Natural killer cell (primary cell): ENCODE measurements around the gene DDX24. TPM values are rescaled to one million over a fixed set of nuclear protein-coding genes. Genes with fewer than 3 reads are reported as not detected.

Experiments
- ATAC-seq, 3 donors: fragments of 150-1000 bp in 2 of 3; fragments of 200-7000 bp in 1 of 3; cut with Tn5 transposase; 1 replicate in 1 of 3; 2 replicates in 2 of 3; pipeline ENCODE4 v1.10.0; 2021; ENCODE audit warnings: mild to moderate bottlenecking in 2 of 3, moderate library complexity in 2 of 3
- DNase-seq, 2 donors: peaks; one replicate each; pipeline versions ENCODE4 v3.0.0 to v3.0.0-alpha.2; 2013 to 2021; ENCODE audit warnings: mixed read lengths in 1 of 2
- H3K27ac ChIP-seq: one replicate; pipeline ENCODE4 v1.5.1; 2013; ENCODE audit warnings: mild to moderate bottlenecking, low read length
- H3K27me3 ChIP-seq: one replicate; pipeline ENCODE4 v1.6.1; 2013; ENCODE audit warnings: low read length; ENCODE audit not compliant: control insufficient read depth, insufficient read depth
- H3K36me3 ChIP-seq: one replicate; pipeline ENCODE4 v1.6.1; 2013; ENCODE audit warnings: low read length; ENCODE audit not compliant: control insufficient read depth, insufficient read depth
- H3K4me1 ChIP-seq: one replicate; pipeline ENCODE4 v1.6.1; 2013; ENCODE audit warnings: low read length; ENCODE audit not compliant: control insufficient read depth, insufficient read depth
- H3K4me3 ChIP-seq: one replicate; pipeline ENCODE4 v1.5.1; 2013; ENCODE audit warnings: low read length
- H3K9me3 ChIP-seq: one replicate; pipeline ENCODE4 v1.6.1; 2013; ENCODE audit warnings: low read length; ENCODE audit not compliant: control insufficient read depth, insufficient read depth
- H3K27ac Mint-ChIP-seq, 2 donors: one replicate each; pipeline ENCODE4 v1.8.0; 2022; ENCODE audit warnings: mild to moderate bottlenecking in 2 of 2, mixed read lengths in 2 of 2, moderate library complexity in 1 of 2
- H3K27me3 Mint-ChIP-seq, 2 donors: one replicate each; pipeline ENCODE4 v1.8.0; 2022; ENCODE audit warnings: low read depth in 2 of 2, mixed read lengths in 2 of 2
- H3K36me3 Mint-ChIP-seq: one replicate; pipeline ENCODE4 v1.8.0; 2022; ENCODE audit warnings: mixed read lengths
- H3K4me1 Mint-ChIP-seq, 2 donors: one replicate each; pipeline ENCODE4 v1.8.0; 2022; ENCODE audit warnings: mixed read lengths in 2 of 2
- H3K4me3 Mint-ChIP-seq: one replicate; pipeline ENCODE4 v1.8.0; 2022; ENCODE audit warnings: mild to moderate bottlenecking, moderate library complexity, mixed read lengths
- H3K9me3 Mint-ChIP-seq, 2 donors: one replicate each; pipeline ENCODE4 v1.8.0; 2022; ENCODE audit warnings: mixed read lengths in 2 of 2
- WGBS: methylation state at CpG from one replicate; pipeline ENCODE4 v1.1.7; 2013; ENCODE audit warnings: missing lambda C conversion rate; ENCODE audit not compliant: insufficient coverage; 5-methylcytosine and 5-hydroxymethylcytosine counted together
- intact Hi-C: fragments of 100-400 bp; cut with micrococcal nuclease; formaldehyde crosslinking; loops from one replicate; pipeline ENCODE4 v1.14.2; 2022
- total RNA-seq, 4 donors: library from RNA; stranded (reverse); fragments of 120-200 nt in 1 of 4; gene quantifications; one replicate each; pipeline versions ENCODE4 v1.2.3 to v1.2.4, GENCODE V29; 2013 to 2022
- TF ChIP-seq, protein P1 (sequence below): fragments of 200-600 bp; IDR thresholded peaks from one replicate; pipeline ENCODE4 v1.8.0; 2022; ENCODE audit warnings: antibody characterized with exemption

The DDX24 gene
- total RNA-seq, 3 donors from 2014 or later (not counting 1 experiment from before 2014, with no cell fraction given), result 250 to 357 (median 296) TPM

DNA sequence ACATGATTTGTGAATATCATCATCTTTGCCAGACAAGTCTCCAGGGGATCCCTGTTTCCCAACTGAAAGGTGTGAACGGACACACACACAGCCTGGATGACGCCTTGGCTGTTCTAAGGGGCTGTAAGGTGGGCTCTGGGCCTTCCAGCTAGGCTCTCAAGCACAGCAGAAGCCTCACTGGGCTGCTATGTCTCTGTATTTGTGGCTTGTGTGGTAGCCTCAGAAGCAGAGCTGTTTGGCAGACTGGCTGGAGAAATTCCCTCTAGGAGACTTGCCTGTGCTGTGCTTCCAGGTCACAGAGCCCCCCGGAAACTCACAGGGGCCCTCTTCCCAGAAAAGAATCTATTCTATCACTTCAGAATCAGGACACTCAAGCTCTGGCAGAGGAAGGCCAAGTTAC, 33.4 kb downstream of the DDX24 start:
- DNase-seq, result peak in 1 of 2 donors; percentile 4
- Histone ChIP-seq H3K27ac (no peak overlapping the region), H3K36me3 (peaks cover 62% of the 10 kb centered on the region), H3K9me3 (no peaks in the 10 kb centered on the region), H3K27me3 (no peaks in the 10 kb centered on the region), H3K4me3 (no peak overlapping the region), H3K4me1 (no peaks in the 10 kb centered on the region)
- TF ChIP-seq, protein P1, sequence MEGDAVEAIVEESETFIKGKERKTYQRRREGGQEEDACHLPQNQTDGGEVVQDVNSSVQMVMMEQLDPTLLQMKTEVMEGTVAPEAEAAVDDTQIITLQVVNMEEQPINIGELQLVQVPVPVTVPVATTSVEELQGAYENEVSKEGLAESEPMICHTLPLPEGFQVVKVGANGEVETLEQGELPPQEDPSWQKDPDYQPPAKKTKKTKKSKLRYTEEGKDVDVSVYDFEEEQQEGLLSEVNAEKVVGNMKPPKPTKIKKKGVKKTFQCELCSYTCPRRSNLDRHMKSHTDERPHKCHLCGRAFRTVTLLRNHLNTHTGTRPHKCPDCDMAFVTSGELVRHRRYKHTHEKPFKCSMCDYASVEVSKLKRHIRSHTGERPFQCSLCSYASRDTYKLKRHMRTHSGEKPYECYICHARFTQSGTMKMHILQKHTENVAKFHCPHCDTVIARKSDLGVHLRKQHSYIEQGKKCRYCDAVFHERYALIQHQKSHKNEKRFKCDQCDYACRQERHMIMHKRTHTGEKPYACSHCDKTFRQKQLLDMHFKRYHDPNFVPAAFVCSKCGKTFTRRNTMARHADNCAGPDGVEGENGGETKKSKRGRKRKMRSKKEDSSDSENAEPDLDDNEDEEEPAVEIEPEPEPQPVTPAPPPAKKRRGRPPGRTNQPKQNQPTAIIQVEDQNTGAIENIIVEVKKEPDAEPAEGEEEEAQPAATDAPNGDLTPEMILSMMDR, result no peak
- intact Hi-C loops, result no loop called here
- 96% methylated on average over 3 of the region's 3 CpGs for WGBS
- Mint-ChIP-seq H3K4me1 (peaks cover 0 to 7% of the 10 kb centered on the region in 2 donors), H3K27ac (no peak overlapping the region), H3K4me3 (no peak overlapping the region), H3K9me3 (no peaks in the 10 kb centered on the region), H3K36me3 (peaks cover 40% of the 10 kb centered on the region), H3K27me3 (no peaks in the 10 kb centered on the region)
- ATAC-seq, result no peak

DNA sequence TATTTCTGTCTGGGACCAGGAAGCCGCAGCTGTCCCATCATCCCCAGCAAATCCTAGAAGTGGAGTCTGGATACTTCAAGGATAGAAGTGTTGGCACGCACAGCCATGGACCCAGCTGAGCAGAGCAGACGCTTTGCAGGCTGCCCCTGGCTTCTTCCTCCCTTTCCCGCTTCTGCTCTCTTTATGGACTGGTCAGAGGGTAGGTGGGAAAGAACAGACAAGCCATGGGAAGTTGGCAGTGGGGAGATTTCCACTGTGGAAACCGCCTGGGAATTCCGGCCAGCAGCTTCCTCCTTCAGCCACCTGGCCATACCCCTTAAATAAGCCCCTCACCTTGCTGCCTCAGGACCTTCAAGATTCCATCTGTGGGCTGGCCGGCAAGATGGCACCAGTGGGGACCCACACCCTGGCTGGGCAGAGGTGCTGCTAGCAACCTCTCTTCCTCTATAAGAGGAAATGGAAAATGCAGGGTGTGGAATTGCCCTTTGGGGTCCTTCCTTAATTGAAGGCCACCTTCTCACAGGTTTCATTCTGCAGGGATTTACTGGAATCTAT, 34.2 kb downstream of the DDX24 start:
- Mint-ChIP-seq H3K4me3 (no peak overlapping the region), H3K27ac (no peak overlapping the region), H3K27me3 (no peaks in the 10 kb centered on the region), H3K36me3 (peaks cover 33% of the 10 kb centered on the region), H3K9me3 (no peaks in the 10 kb centered on the region), H3K4me1 (no peaks in the 10 kb centered on the region)
- 89% methylated on average over 6 of the region's 7 CpGs for WGBS
- Histone ChIP-seq H3K9me3 (no peaks in the 10 kb centered on the region), H3K27me3 (no peaks in the 10 kb centered on the region), H3K36me3 (peaks cover 53% of the 10 kb centered on the region), H3K27ac (no peak overlapping the region), H3K4me1 (no peaks in the 10 kb centered on the region), H3K4me3 (no peak overlapping the region)
- intact Hi-C loops, result no loop called here
- ATAC-seq, result no peak
- TF ChIP-seq, protein P1, result no peak
- no peak for DNase-seq

DNA sequence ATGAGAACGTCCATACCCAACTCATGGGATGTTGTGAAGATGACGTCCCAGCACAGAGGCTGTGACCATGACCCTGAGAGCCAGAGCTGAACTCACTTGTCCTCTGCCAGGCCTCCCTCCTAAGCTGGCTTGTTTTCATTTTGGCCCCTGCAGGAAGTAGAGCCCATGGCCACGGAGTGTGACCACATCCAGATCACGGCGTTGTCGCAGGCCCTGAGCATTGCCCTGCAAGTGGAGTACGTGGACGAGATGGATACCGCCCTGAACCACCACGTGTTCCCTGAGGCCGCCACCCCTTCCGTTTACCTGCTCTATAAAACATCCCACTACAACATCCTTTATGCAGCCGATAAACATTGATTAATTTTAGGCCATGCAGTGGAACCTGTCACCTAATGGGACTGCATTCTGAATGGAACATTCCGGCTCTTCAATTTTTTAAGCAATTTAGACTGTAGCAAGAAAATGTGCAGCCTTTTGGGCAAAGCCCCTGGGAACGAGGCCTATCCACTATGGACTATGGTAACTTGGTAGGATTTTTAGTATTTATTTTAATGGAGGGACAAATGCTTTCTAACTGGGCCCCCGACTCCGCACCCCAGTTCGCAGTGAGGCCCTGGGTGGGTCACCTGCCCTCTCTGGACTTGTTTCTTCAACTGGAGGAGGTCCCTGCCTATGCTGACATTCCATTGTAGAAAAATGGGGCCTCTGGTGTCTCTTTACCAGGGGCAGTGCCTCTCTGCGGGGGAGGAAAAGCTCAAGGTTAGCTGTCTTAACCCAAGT, 35.2 kb downstream of the DDX24 start:
- no peaks in the 10 kb centered on the region for H3K9me3 Mint-ChIP-seq
- no peak overlapping the region for H3K4me3 Mint-ChIP-seq
- WGBS, result 83% methylated on average over 19 of the region's 19 CpGs
- peak overlapping the region; percentile 16 to 62 for H3K27ac Mint-ChIP-seq
- H3K36me3 ChIP-seq, result peaks cover 44% of the 10 kb centered on the region
- no peaks in the 10 kb centered on the region for H3K4me1 Mint-ChIP-seq
- no peaks in the 10 kb centered on the region for H3K27me3 ChIP-seq
- intact Hi-C loops, result no loop called here
- no peaks in the 10 kb centered on the region for H3K4me1 ChIP-seq
- DNase-seq (no peak), ATAC-seq (no peak)
- no peak overlapping the region for H3K4me3 ChIP-seq
- no peaks in the 10 kb centered on the region for H3K9me3 ChIP-seq
- H3K27ac ChIP-seq, result no peak overlapping the region
- TF ChIP-seq, protein P1, result no peak
- H3K27me3 Mint-ChIP-seq, result no peaks in the 10 kb centered on the region
- peaks cover 24% of the 10 kb centered on the region for H3K36me3 Mint-ChIP-seq
